Measurements from ENCODE around the gene HAL.

DNA sequence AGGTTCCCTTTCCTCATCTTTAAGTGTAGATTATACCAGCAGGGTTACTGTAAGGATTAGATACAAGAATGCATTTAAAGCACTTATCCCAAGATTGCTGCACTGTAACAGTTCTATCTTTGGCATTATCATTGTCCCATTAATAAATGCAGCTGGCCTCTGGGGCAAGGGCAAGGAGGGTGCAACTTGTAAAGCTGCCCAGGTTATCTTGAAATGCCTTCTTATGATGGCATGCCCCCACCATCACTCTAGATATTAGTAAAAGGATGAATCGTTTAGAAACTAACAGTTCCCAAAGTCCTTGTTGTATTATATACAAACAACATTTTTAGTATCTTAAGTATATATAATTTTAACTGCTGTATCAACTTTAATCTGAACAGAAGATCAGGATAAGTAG lies 32.4 kb upstream of the HAL start:
- TF ChIP-seq, protein P1, sequence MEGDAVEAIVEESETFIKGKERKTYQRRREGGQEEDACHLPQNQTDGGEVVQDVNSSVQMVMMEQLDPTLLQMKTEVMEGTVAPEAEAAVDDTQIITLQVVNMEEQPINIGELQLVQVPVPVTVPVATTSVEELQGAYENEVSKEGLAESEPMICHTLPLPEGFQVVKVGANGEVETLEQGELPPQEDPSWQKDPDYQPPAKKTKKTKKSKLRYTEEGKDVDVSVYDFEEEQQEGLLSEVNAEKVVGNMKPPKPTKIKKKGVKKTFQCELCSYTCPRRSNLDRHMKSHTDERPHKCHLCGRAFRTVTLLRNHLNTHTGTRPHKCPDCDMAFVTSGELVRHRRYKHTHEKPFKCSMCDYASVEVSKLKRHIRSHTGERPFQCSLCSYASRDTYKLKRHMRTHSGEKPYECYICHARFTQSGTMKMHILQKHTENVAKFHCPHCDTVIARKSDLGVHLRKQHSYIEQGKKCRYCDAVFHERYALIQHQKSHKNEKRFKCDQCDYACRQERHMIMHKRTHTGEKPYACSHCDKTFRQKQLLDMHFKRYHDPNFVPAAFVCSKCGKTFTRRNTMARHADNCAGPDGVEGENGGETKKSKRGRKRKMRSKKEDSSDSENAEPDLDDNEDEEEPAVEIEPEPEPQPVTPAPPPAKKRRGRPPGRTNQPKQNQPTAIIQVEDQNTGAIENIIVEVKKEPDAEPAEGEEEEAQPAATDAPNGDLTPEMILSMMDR (IDR thresholded peaks at IDR 0.05): no peak
- no peak for TF ChIP-seq EZH2 (IDR thresholded peaks at IDR 0.05; ENCODE audit: borderline replicate concordance, insufficient read depth, low read depth, low read length, poor library complexity, severe bottlenecking)
